HG03460 (cell line): ENCODE results near the gene SBF2.

Experiments
- ATAC-seq: cut with Tn5 transposase; IDR thresholded peaks from one replicate; pipeline ENCODE4 v1.9.1; 2021; ENCODE audit not compliant: unreplicated experiment

The SBF2 gene

GRCh38 chr11:9784602-9785315, 509.3 kb downstream of the SBF2 start:
- ATAC-seq, result no peak

GRCh38 chr11:9783986-9784385, 510.0 kb downstream of the SBF2 start:
- no peak for ATAC-seq

- no peak for ATAC-seq
These were observed 513.1 kb downstream of the SBF2 start for GRCh38 chr11:9780929-9781328.

GRCh38 chr11:9777525-9777924, 516.5 kb downstream of the SBF2 start:
- ATAC-seq, result no peak

DNA sequence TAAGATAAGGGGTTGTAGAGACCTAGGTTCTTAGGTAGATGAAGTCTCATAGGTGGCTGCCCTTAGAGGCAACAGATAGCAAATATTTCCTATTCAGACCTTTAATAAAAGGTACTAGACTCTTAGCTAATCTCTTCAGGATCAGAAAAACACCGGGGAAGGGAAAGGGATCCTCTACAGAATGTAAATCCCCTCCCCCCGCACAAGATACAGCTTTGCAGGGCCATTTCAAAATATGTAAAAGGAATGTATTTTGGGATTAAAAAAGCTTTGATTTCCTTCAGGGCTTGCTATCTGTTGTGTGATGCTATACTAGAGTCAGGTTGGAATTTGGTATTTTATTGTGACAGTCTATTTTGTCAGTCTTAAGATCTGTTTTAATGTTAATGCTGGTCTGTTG, 517.0 kb downstream of the SBF2 start:
- no peak for ATAC-seq

DNA sequence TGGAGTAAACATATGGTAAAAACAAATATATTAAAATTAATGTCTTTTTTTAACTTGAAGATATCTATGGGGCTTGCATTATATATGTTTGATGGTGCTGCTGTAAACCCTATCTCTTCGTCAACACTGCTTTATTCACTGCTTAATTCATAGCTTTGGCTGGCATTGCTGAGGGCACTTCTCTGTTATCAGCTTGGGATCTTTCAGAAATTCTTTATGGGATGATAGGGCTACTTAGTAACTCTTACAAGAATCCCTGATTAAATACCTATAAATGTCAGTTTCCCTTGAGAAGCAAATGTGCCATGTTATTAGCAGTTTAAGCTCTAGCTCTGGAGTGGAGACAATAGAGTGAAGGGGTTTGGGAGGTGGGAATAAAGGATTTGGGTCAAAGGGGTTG, 517.8 kb downstream of the SBF2 start:
- no peak for ATAC-seq

DNA sequence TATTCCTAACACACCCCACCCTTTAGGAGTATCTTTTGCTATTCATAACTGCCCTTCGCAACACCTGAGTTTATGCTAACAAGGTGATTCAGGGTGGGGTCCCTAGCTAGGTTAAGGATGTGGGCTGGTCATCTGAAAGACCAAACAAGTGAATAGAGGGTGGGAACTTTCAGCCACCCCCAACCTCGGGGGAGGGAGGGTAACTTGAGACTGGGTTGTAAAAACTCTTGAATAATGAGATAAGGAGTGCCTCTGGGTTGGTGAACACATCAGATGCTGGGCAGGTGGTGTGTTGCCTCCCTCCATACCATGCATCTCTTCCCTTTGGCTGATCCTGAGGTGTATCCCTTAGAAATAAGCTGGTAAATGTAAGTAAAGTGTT, 518.6 kb downstream of the SBF2 start:
- no peak for ATAC-seq

GRCh38 chr11:9774591-9775397, 519.2 kb downstream of the SBF2 start:
- ATAC-seq, result no peak

GRCh38 chr11:9774109-9774508, 519.9 kb downstream of the SBF2 start:
- no peak for ATAC-seq

DNA sequence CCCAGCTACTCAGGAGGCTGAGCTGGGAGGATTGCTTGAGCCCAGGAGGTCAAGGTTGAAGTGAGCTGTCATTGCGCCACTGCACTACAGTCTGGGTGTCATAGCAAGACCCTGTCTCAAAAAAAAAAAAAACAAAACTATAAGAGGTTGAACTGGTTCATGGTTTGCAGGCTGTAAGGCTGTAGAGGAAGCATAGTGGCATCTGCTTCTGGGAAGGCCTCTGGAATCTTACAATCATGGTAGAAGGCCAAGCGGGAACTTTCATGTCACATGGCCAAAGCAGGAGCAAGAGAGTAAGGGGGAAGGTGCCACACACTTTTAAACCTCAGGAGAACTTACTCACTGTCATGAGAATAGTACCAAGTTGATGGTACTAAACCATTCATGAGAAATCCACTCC, 520.5 kb downstream of the SBF2 start:
- no peak for ATAC-seq

- no peak for ATAC-seq
These were observed 521.8 kb downstream of the SBF2 start for GRCh38 chr11:9772218-9772617.

- no peak for ATAC-seq
These were observed 522.9 kb downstream of the SBF2 start for GRCh38 chr11:9771071-9771511.

- no peak for ATAC-seq
These were observed 524.4 kb downstream of the SBF2 start for GRCh38 chr11:9769621-9770020.

- ATAC-seq, result no peak
These were observed 528.5 kb downstream of the SBF2 start for GRCh38 chr11:9765320-9766101.

DNA sequence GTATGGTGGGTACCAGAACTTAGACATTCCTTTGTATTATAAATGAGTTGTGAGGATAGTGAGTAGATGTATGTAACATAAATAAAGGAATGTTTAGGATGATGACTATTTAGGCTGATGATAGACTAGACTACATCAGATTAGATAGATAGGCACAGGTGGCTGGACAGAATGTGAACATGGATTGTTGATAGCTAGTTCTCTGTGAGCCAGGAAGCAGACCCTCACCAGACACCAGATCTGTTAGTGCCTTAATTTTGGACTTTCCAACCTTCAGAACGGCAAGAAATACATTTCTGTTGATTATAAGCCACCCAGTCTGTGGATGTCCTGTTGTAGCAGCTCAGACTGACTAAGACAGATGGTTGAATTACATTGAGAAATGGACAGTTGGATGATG, 530.7 kb downstream of the SBF2 start:
- no peak for ATAC-seq

GRCh38 chr11:9762531-9762930, 531.5 kb downstream of the SBF2 start:
- ATAC-seq, result no peak

DNA sequence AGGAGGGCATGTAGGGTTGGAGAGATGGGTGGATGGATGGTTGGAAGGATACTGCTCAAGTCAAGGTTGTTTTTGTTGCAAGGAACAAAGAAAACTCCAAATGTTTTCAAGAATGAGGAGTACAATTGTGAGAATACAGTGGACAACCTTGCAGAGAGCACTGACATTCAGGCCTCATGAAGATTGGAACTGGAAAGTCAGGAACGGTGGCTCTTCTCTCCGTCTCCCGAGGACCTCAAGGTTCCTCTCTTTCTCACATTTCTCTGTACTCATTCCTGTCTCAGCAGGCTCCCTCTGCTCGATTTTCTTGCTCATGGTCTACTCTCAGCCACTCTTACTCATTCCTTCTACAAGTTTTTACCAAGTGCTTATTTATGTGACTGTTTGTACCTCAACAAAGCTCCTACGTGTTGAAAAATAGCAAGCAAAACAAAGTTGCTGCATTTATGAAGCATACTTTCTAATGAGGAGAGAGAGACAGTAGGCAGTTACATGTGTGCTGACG, 532.5 kb downstream of the SBF2 start:
- ATAC-seq, result no peak

- no peak for ATAC-seq
These were observed 533.8 kb downstream of the SBF2 start for GRCh38 chr11:9760193-9760575.

- ATAC-seq, result peak; percentile 54
These were observed 534.4 kb downstream of the SBF2 start for GRCh38 chr11:9759519-9760192.

GRCh38 chr11:9758637-9759518, 535.1 kb downstream of the SBF2 start:
- ATAC-seq, result peak; percentile 37
